ENCODE measurements around the gene HPCAL1.

Gene HPCAL1

DNA sequence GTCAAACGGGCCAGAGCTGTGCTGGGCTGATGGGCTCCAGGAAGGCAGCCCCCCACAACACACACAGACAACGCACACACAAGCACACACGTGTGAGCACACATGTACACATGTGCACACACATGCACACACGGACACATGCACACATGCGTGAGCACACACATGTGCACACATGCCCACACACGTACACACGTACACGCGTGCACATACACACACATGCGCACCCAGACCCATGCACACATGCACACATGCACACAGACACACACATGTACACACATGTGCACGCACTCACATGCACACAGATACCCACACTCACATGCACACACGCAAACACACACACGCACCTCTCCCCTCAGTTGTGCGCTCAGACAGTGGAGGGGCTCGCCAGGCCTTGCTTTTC lies 31.2 kb upstream of the HPCAL1 start:
- H3K4me3 ChIP-seq (ENCODE audit: low read depth, low read length), result no peak overlapping the region
- TF ChIP-seq, protein P1, sequence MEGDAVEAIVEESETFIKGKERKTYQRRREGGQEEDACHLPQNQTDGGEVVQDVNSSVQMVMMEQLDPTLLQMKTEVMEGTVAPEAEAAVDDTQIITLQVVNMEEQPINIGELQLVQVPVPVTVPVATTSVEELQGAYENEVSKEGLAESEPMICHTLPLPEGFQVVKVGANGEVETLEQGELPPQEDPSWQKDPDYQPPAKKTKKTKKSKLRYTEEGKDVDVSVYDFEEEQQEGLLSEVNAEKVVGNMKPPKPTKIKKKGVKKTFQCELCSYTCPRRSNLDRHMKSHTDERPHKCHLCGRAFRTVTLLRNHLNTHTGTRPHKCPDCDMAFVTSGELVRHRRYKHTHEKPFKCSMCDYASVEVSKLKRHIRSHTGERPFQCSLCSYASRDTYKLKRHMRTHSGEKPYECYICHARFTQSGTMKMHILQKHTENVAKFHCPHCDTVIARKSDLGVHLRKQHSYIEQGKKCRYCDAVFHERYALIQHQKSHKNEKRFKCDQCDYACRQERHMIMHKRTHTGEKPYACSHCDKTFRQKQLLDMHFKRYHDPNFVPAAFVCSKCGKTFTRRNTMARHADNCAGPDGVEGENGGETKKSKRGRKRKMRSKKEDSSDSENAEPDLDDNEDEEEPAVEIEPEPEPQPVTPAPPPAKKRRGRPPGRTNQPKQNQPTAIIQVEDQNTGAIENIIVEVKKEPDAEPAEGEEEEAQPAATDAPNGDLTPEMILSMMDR (IDR thresholded peaks at IDR 0.05; ENCODE audit: low read depth, low read length), result no peak

DNA sequence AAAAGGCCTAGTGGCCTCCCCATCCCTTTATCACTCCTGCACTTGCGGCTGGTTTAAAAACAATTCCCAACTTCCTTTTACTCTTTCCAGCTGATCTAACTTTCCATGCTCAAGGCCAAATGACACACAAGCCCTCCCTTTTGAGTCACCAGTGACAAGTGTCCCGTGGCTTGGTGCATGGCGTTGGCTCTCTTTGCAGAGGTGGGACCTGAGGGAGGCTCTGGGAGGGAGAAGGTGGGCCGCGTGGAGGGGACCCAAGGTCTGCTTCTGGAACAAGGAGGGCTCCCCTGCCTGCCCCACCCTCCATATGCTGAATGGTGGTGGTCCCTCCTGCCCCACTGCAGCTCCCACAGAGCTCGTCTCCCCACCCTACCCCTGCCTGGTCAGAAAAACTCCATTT lies 30.8 kb upstream of the HPCAL1 start:
- no peak overlapping the region for H3K4me3 ChIP-seq (ENCODE audit: low read depth, low read length)
- TF ChIP-seq, protein P1 (IDR thresholded peaks at IDR 0.05; ENCODE audit: low read depth, low read length), result no peak

DNA sequence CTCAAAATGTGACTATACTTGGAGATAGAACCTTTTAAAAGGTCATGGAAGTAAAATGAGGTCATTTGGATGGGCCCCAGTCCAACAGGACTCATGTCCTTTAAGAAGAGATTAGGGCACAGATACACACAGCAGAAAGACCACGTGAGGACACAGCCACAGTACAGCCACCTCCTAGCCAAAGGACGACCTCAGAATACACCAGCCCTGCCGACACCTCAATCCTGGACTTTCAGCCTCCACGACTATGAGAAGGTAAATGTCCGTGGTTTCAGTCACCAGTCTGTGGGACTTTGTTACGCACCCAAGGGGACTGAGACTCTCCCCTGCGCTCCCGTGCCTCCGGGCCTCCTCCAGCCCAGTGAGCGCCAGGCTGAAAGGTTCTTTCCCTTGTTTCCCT lies 30.2 kb upstream of the HPCAL1 start:
- no peak overlapping the region for H3K4me3 ChIP-seq (ENCODE audit: low read depth, low read length)
- TF ChIP-seq, protein P1 (IDR thresholded peaks at IDR 0.05; ENCODE audit: low read depth, low read length), result no peak

DNA sequence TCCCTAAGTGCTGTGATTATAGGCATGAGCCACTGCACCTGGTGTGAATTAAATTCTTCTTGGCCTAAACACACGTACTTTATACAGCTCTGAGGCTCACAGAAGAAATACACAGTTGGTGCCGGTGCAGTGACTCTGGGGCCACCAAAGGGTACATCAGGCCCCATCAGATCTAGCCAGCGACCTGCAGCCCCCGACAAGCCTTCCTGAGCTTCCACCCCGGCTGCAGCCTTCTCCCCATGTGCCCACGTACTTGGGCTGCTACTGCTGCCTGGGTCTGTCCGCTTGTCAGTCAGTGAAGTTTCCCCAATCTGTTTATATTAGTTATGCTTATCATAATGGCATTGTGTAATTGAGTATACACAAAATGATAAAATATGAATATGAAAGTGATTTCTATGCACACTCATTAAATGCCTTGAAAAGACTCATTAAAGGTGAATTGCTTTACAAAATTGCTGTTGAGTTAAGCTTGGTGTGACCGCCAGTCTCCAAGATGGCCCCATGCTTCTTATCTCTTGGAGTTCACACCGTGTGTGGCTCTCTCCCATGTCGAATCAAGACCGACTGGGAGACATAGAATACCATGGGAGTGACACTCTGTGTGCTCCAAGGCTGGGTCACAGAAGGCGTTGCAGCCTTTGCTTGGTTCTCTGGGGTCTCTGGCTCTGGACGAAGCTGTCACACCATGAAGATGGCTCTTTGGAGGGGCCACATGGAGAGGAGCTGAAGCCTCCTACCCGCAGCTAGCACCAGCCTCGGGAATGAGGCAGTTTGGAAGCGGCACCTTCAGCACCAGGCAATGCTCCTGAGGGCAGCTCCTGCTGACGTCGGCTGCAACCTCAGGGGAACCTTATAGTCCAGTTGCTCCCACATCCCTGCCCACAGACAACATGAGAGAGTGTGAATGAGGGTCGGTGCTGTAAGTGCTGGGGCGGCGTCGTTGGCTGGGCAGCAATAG lies 29.2 kb upstream of the HPCAL1 start:
- H3K4me3 ChIP-seq (ENCODE audit: low read depth, low read length), result no peak overlapping the region
- TF ChIP-seq, protein P1 (IDR thresholded peaks at IDR 0.05; ENCODE audit: low read depth, low read length), result no peak

DNA sequence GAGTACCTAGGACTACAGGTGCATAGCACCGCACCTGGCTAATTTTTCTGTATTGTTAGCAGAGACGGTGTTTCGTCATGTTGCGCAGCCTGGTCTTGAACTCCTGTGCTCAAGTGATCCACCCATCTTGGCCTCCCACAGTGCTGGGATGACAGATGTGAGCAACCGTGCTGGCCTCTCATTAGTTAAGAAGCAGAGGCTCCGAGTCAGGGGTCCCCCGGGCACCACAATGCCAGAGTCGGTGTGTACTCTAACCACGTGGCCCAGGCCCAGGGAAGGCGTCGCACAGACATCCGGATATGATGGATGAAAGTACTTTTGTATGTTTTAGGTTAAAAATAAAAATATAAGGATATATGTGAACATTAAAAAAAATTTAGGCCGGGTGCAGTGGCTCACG lies 28.3 kb upstream of the HPCAL1 start:
- H3K4me3 ChIP-seq (ENCODE audit: low read depth, low read length), result no peak overlapping the region
- TF ChIP-seq, protein P1 (IDR thresholded peaks at IDR 0.05; ENCODE audit: low read depth, low read length), result no peak

DNA sequence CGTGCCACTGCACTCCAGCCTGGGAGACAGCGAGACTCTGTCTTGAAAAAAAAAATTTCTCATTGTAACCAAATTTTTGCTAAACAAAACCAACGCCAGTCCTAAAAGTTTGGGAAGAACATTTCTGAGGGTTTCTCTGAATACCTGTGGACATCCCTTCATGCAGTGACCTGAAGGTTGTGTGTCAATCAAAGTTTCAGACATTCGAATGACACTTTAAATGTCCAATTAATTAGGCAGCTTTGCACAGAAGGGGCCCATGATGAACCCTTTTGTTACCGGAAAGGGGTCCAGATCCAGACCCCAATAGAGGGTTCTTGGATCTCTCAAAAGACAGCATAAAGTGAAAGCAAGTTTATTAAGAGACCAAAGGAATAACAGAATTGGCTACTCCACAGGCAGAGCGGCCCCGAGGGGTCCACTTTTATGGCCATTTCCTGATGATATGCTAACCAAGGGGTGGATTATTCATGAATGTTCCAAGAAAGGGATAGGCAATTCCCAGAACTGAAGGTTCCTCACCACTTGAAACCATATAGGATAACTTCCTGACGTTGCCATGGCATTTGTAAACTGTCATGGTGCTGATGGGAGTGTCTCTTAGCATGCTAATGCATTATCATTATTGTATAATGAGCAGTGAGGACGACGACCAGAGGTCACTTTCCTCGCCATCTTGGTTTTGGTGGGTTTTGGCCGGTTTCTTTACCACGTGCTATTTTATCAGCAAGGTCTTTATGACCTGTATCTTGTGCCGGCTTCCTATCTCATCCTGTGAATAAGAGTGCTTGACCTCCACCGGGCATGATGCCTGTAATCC lies 27.5 kb upstream of the HPCAL1 start:
- TF ChIP-seq, protein P1 (IDR thresholded peaks at IDR 0.05; ENCODE audit: low read depth, low read length), result no peak
- no peak overlapping the region for H3K4me3 ChIP-seq (ENCODE audit: low read depth, low read length)

All from WI38 (cell line).